IMR-90 (cell line): ENCODE results near the gene KIF5C. TPM values are rescaled to one million over a fixed set of nuclear protein-coding genes. Genes with fewer than 3 reads are reported as not detected.

ENCODE experiments used
- BHLHE40 ChIP-seq: fragments of 150-350 bp; IDR thresholded peaks from 2 replicates; pipeline ENCODE4 v1.6.1; 2016; ENCODE audit warnings: mild to moderate bottlenecking, low read depth, low read length
- CTCF ChIP-seq: conservative IDR thresholded peaks from 2 replicates; pipeline ENCODE4 v1.5.1; 2012; ENCODE audit warnings: mild to moderate bottlenecking, low read depth, low read length, improper control_type of control experiment
- ELK1 ChIP-seq: fragments of 150-350 bp; IDR thresholded peaks from 2 replicates; pipeline ENCODE4 v1.6.1; 2016; ENCODE audit warnings: low read depth, mild to moderate bottlenecking, low read length, moderate library complexity, borderline replicate concordance
- NFE2L2 ChIP-seq: fragments of 150-350 bp; IDR thresholded peaks from 2 replicates; pipeline ENCODE4 v1.6.1; 2016; ENCODE audit warnings: low read depth, mild to moderate bottlenecking, low read length
- RCOR1 ChIP-seq: IDR thresholded peaks from 2 replicates; pipeline ENCODE4 v1.6.1; 2012; ENCODE audit warnings: mild to moderate bottlenecking, low read length, improper control_type of control experiment; ENCODE audit not compliant: insufficient replicate concordance
- polyA plus RNA-seq, 3 experiments: library from polyadenylated mRNA; depleted of rRNA; stranded (reverse); fragments of >200 nt; gene quantifications; 2 replicates each; pipeline ENCODE4 v1.2.3, GENCODE V29; 2012; ENCODE audit warnings: low replicate concordance in 1 of 3
- total RNA-seq: library from RNA; depleted of rRNA; stranded (reverse); fragments of >200 nt; gene quantifications from 2 replicates; pipeline ENCODE4 v1.2.3, GENCODE V29; 2012

KIF5C gene
- total and polyA plus RNA-seq, 2 of the 4 experiments (the other 2 are of a cell fraction) = 0.10 to 0.18 TPM

- peak; percentile 33 for TF ChIP-seq CTCF
- TF ChIP-seq RCOR1 = no peak
- no peak for TF ChIP-seq BHLHE40
- TF ChIP-seq NFE2L2 = no peak
- no peak for TF ChIP-seq ELK1
Observed at GRCh38 chr2:149040451-149040850, 165.4 kb downstream of the KIF5C start (continued).
